M059J (cell line): ENCODE measurements around the gene SUPT20H. TPM values are rescaled to one million over a fixed set of nuclear protein-coding genes. Genes with fewer than 3 reads are reported as not detected.

Source experiments
- DNase-seq: peaks from one replicate; pipeline ENCODE4 v3.0.0-alpha.2; 2012; ENCODE audit warnings: low read depth
- total RNA-seq: library from RNA; depleted of rRNA; stranded (reverse); fragments of >200 nt; shearing (Covaris generic); gene quantifications from 2 replicates; pipeline ENCODE4 v1.2.3, GENCODE V29; 2014; rRNA removed

Gene SUPT20H
- total RNA-seq, result 47.1 and 49.2 TPM in 2 replicates

GRCh38 chr13:37058910-37059847 lies at the start of gene SUPT20H:
Gene SUPT20H (minus strand): TSS chr13:37059688. CDS start chr13:37051490, 8,198 bp downstream.
- DNase-seq, result peak; percentile 84

DNA sequence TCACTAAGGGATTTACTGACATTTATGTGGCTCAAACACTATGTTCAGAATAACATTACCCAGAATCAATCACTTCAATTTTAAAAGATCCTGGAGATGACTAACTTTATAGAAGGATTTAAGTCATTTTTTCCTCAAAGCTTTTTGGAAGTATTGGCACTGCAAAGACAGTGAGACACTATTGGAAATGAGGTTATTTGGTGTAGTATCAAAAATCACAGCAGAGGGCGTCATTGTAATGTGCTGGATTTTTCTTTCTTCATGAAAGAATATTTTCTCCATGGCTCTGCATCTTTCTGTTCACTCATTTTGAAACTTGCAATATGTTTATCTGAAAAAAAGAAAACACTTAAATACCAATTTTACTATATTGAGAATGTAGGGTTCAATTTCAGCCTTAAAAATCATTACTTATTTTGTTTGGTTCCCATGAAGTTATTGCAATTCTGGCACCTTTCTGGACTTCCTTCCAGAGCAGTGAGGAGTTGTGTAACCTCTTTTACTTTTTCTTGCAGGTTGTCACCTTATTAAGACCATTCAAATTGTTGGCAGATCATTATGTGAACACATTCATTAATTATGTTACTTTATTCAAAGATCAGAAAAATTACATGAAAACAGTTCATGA lies 49.7 kb upstream of the SUPT20H start:
- peak; percentile 50 for DNase-seq

GRCh38 chr13:37107868-37108267 lies 48.4 kb upstream of the SUPT20H start:
- DNase-seq, result no peak

DNA sequence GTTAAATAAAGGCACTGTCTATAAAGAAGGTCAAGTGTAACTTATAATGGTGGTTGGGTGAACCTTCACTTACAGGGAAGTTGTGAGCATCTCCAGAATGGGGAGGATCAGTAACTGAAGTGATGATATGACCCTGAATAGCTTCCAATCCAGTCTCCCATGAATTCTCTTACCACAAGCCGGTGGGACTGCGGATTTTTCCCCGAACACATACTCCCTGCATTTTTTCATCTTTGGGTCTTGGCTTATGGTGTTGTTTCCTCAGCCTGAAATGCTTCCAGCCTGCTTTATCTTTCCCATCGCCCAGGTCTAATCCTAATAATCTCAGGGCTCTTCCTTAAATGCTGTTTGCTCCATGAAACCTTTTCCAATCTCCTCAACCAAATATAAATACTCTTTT lies 48.0 kb upstream of the SUPT20H start:
- no peak for DNase-seq

GRCh38 chr13:37106642-37107041 lies 47.2 kb upstream of the SUPT20H start:
- no peak for DNase-seq

DNA sequence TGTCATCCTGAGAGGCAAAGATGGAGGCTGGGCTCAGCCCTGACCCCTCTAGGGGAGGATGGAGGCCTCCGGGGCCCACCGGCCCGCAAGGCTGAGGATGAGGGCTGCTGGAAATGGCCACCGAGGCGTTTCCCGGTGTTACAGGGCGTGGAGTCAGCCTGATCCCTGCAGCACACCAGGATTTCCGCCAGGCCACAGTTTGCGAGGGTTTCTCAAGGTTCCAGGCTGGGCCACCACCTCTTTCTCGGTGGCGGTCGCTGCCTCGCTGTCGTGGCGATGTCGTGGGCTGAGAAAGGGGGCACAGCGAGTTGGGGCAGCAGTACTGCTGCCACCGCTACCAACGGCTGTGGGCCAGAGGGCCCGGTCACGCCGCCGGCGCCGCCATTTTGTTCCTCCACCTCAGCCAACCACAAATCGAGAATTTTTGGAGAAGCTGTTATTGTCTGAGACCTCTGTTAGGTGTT lies 45.8 kb upstream of the SUPT20H start, which contains the start of gene CSNK1A1L:
Gene CSNK1A1L (minus strand): TSS at position 414 of the 464 bp plus-strand sequence. CDS start 408 bp downstream, at position 6.
- no peak for DNase-seq

- DNase-seq, result no peak
Measured at GRCh38 chr13:37102896-37103295, 43.4 kb upstream of the SUPT20H start.

- no peak for DNase-seq
Measured at GRCh38 chr13:37101201-37101600, 41.7 kb upstream of the SUPT20H start.

GRCh38 chr13:37100731-37101130 lies 41.2 kb upstream of the SUPT20H start:
- no peak for DNase-seq

- peak; percentile 50 for DNase-seq
Measured at GRCh38 chr13:37097076-37097475, 37.6 kb upstream of the SUPT20H start.

GRCh38 chr13:37094840-37095239 lies 35.4 kb upstream of the SUPT20H start:
- no peak for DNase-seq

- DNase-seq, result no peak
Measured at GRCh38 chr13:37094099-37094498, 34.6 kb upstream of the SUPT20H start.

DNA sequence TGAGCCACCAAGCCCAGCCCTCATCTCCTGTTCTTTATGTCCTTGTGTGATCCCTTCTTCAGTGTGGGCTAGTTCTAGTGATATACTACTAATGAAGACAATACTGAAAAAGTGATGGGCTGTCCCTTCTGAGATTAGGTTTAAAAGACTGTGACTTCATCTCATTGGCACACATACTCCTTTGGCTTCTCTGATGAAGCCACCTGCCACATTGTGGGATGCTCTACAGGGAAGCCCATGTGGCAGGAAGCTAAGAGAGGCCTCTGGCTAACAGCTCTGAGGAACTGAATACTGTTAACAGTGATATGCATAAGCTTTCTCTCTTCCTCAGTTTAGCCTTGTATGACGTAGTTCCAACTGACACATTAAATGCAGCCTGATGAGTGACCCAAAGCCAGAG lies 32.3 kb upstream of the SUPT20H start:
- DNase-seq, result no peak

- DNase-seq, result no peak
Measured at GRCh38 chr13:37090912-37091311, 31.4 kb upstream of the SUPT20H start.

DNA sequence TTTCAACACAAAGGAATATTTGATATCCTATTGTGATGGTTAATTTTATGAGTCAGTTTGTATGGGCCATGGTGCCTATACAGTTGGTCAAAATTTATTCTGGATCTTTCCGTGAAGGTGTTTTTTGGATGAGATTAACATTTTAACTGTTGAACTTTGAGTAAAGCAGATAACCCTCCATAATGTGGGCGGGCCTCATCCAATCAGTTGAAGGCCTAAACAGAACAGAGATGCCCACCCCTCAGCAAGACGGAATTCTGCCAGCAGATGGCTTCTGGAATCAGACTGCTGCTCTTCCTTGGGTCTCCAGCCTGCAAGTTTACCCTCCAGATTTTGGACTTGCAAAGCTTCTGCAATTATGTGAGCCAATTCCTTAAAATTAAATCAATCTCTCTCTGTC lies 30.0 kb upstream of the SUPT20H start:
- DNase-seq, result no peak

GRCh38 chr13:37087486-37087885 lies 28.0 kb upstream of the SUPT20H start:
- no peak for DNase-seq

GRCh38 chr13:37085606-37086005 lies 26.1 kb upstream of the SUPT20H start:
- DNase-seq, result no peak

GRCh38 chr13:37076818-37077217 lies 17.3 kb upstream of the SUPT20H start:
- DNase-seq, result no peak

DNA sequence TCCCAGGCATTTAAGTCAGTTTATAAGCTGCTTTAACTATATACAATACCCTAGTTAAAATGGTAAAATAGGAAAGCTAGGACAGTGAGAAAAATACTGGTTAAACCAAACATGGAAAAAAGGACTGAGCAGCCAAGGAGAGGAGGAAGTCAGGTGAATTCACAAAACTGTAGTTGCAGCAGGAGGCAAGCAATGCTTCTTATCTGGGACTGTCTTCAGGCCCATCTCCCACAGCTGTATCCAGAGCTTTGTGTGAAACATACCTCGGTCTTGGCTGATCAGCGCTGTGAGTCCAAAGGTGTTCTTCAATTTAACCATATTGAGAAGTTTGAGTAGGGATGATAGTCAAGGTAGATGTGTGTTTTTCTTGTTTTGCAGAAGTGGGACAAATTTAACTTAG lies 15.7 kb upstream of the SUPT20H start:
- DNase-seq, result no peak

- peak; percentile 48 for DNase-seq
Measured at GRCh38 chr13:37074703-37075102, 15.2 kb upstream of the SUPT20H start.

- no peak for DNase-seq
Measured at GRCh38 chr13:37072024-37072423, 12.5 kb upstream of the SUPT20H start.

GRCh38 chr13:37070956-37071355 lies 11.5 kb upstream of the SUPT20H start:
- no peak for DNase-seq
